ENCODE measurements around the gene LRWD1. TPM values are rescaled to one million over a fixed set of nuclear protein-coding genes. Genes with fewer than 3 reads are reported as not detected.
A peak's percentile ranks its signal among the peaks of the same experiment; 100 is the strongest.

The LRWD1 gene
- total RNA-seq, 3 donors from 2014 or later = 12.7 to 17.6 (median 13.3) TPM

DNA sequence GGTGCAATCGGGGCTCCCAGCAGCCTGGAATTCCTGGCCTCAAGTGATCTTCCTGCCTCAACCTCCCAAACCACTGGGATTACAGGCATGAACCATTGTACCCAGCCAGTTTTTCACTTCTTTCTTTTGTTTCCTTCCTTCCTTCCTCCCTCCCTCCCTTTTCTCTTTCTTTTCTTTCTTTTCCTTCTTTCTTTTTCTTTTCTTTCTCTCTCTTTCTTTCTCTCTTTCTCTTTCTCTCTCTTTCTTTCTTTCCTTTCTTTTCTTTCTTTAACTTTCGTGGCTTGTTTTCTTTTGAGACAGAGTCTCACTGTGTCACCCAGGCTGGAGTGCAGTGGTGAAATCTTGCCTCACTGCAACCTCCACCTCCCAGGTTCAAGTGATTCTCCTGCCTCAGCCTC lies 19.1 kb upstream of the LRWD1 start:
- intact Hi-C loops (cut with DNase I, micrococcal nuclease) = no loop called here
- TF ChIP-seq, protein P1, sequence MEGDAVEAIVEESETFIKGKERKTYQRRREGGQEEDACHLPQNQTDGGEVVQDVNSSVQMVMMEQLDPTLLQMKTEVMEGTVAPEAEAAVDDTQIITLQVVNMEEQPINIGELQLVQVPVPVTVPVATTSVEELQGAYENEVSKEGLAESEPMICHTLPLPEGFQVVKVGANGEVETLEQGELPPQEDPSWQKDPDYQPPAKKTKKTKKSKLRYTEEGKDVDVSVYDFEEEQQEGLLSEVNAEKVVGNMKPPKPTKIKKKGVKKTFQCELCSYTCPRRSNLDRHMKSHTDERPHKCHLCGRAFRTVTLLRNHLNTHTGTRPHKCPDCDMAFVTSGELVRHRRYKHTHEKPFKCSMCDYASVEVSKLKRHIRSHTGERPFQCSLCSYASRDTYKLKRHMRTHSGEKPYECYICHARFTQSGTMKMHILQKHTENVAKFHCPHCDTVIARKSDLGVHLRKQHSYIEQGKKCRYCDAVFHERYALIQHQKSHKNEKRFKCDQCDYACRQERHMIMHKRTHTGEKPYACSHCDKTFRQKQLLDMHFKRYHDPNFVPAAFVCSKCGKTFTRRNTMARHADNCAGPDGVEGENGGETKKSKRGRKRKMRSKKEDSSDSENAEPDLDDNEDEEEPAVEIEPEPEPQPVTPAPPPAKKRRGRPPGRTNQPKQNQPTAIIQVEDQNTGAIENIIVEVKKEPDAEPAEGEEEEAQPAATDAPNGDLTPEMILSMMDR (IDR thresholded peaks at IDR 0.05) = no peak
- Histone ChIP-seq H3K4me1 (ENCODE audit: low read depth) (no peaks in the 10 kb centered on the region), H3K4me3 (no peak overlapping the region), H3K9me3 (no peaks in the 10 kb centered on the region), H3K36me3 (ENCODE audit: low read depth) (no peaks in the 10 kb centered on the region)
- DNase-seq (no peak), ATAC-seq (no peak)

DNA sequence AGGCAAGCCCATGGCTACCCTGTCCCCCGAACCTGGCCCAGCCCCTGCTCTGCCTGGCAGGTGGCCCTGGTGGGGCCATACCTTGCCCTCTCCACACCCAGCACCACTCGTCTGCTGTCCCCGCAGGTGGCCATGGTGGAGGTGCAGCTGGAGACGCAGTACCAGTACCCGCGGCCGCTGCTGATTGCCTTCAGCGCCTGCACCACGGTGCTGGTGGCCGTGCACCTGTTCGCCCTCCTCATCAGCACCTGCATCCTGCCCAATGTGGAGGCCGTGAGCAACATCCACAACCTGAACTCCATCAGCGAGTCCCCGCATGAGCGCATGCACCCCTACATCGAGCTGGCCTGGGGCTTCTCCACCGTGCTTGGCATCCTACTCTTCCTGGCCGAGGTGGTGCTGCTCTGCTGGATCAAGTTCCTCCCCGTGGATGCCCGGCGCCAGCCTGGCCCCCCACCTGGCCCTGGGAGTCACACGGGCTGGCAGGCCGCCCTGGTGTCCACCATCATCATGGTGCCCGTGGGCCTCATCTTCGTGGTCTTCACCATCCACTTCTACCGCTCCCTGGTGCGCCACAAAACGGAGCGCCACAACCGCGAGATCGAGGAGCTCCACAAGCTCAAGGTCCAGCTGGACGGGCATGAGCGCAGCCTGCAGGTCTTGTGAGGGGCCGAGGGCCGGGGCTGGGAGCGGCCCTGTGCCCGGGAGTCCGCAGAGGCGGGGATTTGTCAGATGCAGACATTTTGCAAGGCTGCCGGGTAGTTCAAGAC lies 18.2 kb upstream of the LRWD1 start:
- H3K4me3 ChIP-seq = no peak overlapping the region
- TF ChIP-seq, protein P1 (IDR thresholded peaks at IDR 0.05) = no peak
- H3K36me3 ChIP-seq (ENCODE audit: low read depth) = no peaks in the 10 kb centered on the region
- no peaks in the 10 kb centered on the region for H3K9me3 ChIP-seq
- intact Hi-C loops (cut with DNase I, micrococcal nuclease) = no loop called here
- DNase-seq (no peak), ATAC-seq (peak; percentile 13)
- H3K4me1 ChIP-seq (ENCODE audit: low read depth) = no peaks in the 10 kb centered on the region

DNA sequence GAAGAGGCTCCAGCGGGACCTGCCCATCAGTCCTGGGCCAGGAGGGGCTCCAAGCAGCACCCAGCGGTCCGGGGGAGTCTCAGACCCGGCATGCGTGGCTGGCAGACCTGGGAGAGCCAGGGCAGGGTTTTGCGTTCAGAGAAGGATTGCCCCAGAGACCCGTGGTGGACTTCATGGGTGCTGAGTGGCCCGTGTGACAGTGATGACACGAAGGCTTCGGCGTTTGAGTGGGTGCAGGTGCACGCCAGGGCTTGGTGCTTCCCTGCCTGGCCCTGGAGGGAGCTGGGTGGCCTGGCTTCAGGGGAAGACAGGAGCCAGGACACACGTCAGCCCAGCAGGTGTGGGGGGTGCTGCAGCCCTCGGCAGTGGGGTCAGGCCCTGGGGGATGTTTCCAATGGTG lies 17.5 kb upstream of the LRWD1 start:
- H3K4me1 ChIP-seq (ENCODE audit: low read depth) = no peaks in the 10 kb centered on the region
- TF ChIP-seq, protein P1 (IDR thresholded peaks at IDR 0.05) = no peak
- no peak for ATAC-seq
- no peaks in the 10 kb centered on the region for H3K9me3 ChIP-seq
- no peaks in the 10 kb centered on the region for H3K36me3 ChIP-seq (ENCODE audit: low read depth)
- no peak overlapping the region for H3K4me3 ChIP-seq
- DNase-seq = no peak
- intact Hi-C loops (cut with DNase I, micrococcal nuclease) = no loop called here

DNA sequence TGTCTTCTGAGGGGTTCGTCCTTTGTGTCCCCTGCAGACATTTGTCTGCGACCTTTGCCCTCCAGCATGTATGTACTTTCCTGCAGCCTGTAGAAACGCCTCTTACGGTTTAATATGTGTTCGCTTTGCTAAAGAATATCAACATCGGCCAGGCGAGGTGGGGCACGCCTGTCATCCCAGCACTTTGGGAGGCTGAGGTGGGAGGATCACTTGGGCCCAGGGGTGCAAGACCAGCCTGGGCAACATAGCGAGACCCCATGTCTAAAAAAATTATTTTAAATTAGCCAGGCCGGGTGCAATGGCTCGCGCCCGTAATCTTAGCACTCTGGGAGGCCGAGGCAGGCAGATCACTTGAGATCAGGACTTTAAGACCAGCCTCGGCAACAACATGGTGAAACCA lies 15.6 kb upstream of the LRWD1 start:
- ATAC-seq (no peak), DNase-seq (no peak)
- no peaks in the 10 kb centered on the region for H3K9me3 ChIP-seq
- H3K4me3 ChIP-seq = no peak overlapping the region
- intact Hi-C loops (cut with DNase I, micrococcal nuclease) = no loop called here
- TF ChIP-seq, protein P1 (IDR thresholded peaks at IDR 0.05) = no peak
- H3K36me3 ChIP-seq (ENCODE audit: low read depth) = no peaks in the 10 kb centered on the region
- no peaks in the 10 kb centered on the region for H3K4me1 ChIP-seq (ENCODE audit: low read depth)

GRCh38 chr7:102450242-102450641 lies 14.5 kb upstream of the LRWD1 start:
- Histone ChIP-seq H3K36me3 (ENCODE audit: low read depth) (no peaks in the 10 kb centered on the region), H3K9me3 (no peaks in the 10 kb centered on the region), H3K4me1 (ENCODE audit: low read depth) (no peaks in the 10 kb centered on the region), H3K4me3 (no peak overlapping the region)
- ATAC-seq (peak; percentile 48), DNase-seq (no peak)
- intact Hi-C loops (cut with DNase I, micrococcal nuclease) = no loop called here
- TF ChIP-seq, protein P1 (IDR thresholded peaks at IDR 0.05) = no peak
